GM18870 (cell line): Measurements from ENCODE around the gene TADA2A.
"Not testable (repeated sequence)": the region's sequence is repeated elsewhere in the genome, so short reads cannot be mapped to it uniquely, and the experiment has no call there.

Experiments
- ATAC-seq: cut with Tn5 transposase; IDR thresholded peaks from one replicate; pipeline ENCODE4 v1.9.1; 2021; ENCODE audit warnings: moderate library complexity; ENCODE audit not compliant: unreplicated experiment

The TADA2A gene

DNA sequence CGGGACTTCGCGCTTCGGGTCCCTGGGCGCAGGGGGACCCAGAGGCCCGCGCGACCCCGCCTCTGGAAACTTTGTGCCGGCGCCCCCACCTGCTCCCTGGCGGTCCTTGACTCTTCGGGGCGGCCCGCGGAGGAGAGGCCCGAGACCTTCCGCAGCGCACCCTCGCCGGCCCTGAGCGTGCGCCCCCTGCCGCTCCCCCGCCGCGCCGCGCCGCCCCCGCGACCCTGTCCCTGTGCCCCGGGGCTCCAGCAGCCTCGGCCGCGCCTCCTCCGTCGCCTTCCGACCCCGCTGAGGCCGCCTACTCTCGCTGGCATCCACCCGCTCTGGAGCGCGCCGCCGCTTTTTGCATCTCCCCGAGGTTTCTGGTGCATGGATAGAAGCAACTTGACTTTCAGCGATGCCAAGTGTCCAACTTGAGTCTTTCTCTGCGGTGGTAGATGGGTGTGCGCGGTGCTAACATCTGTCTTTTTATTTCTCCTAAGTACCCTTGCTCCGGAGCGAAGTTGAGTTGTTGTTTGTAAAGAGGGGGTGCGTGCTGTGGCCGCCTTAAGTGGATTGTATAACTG, 83.4 kb downstream of the TADA2A start:
- ATAC-seq = peak; percentile 13

DNA sequence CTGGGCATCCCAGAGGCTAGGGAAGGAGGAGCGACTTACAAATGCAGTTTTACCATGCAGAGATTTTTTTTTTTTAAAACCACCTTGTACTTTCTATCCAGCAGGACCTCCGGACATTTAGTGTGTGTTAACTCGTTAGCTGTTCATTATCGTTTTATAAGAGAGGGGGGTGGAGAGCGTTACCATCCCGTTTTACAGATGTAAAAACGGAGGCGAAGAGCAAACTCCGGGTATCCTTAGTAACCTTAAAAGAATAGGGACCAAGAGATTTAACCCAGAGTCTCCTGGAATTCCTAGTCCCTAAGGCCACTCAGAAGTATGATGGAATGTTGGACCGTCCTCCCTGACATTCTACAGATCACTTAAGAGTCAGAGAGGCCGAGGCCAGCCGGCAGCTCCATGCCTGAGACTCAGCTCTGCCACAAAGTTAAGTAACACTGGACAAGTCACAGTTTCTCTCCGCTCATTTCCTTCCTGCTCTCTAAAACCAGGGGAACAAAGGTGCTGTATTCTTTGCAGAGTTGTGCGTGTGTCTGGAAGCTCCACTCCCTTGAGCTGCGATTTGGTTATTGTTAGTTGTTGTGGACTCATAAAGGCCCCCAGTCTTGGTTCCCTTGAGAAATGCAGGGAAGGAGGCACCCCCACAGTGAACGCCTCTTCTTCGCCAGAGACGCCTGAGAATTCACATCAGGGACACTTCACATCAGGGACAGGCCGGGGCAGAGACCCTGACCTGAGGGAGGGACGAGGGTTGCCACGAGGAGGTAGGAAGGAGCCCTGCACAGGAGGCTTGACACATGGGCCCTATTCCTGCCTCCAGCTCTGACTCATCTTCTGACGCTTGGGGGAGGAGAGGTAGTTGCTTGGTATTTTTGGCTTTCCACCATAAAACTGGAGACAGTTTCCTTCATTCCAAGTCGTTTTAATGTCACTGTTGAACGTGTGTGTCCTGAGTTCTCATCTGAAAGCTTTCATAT, 84.2 kb downstream of the TADA2A start:
- ATAC-seq = no peak

DNA sequence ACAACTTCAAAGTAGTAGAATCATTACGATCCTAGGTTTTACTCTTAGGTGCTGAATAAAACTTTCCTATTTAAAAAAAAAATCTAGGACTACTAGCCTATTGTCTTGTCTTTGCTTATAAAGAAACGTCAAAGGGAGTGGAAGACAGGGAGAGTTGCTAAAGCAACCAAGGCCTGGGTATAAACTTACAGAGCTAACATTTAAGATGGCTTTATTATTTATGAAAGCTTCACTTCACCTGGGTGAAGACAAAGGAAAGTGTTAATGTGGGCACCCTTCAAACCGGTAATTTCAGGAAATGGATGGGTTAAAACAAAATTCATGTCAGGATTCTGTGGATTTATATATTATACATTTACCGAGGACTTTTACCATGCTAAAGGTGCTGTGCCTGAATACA, 85.5 kb downstream of the TADA2A start:
- ATAC-seq = no peak

DNA sequence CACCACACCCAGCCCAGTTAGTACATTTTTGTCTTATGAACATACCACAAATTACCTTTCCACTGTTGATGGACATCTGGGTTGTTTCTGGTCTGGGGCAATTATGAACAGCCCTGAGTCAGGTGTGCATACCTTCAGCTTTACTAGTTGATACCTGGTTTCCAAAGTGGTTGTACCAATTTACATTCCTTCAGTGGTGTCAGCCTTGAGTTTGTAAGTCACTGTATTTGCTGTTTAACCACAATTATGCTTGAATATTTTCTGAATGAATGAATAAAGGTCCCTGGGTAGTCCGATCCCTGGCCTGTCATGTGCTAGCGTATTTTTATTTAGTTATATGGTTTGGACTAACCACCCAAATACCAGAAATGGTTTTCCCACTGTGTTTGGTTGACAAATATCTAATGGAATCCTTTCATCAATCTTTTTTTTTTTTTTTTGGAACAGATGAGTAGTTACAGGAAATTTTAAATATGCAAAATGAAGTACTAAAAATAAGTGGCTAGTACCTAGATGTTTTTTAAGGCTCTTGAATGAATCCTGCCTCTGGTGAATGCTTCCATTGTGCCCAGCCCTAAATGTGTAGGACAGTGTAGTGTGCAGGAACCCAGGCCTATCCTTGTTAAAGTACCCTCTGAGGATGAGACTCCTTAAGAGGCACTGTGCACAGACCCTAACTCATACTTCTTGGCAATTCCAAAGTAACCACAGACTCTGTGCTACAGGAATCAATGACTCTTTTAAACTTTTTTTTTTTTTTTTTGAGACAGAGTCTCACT, 86.8 kb downstream of the TADA2A start:
- ATAC-seq = no peak

DNA sequence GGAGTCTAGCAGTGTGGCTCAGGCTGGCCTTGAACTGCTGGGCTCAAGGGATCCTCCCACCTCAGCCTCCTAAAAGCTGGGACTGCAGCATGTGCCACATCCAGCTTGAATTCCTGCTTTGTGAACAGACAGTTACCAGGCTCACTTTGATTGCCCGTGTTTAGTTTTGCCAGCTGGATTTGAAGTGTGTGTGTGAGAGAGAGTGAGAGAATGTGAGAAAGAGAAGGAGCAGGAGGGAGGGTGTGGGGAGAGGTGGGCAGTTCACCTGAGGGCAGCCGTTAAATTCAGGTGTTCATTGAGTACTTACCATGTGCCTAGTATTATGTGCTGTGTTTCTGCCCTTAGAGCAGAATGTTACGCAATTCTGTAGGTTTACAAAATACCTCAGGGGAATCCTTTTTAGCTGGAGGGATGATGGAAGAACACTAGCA, 87.7 kb downstream of the TADA2A start:
- ATAC-seq = no peak

DNA sequence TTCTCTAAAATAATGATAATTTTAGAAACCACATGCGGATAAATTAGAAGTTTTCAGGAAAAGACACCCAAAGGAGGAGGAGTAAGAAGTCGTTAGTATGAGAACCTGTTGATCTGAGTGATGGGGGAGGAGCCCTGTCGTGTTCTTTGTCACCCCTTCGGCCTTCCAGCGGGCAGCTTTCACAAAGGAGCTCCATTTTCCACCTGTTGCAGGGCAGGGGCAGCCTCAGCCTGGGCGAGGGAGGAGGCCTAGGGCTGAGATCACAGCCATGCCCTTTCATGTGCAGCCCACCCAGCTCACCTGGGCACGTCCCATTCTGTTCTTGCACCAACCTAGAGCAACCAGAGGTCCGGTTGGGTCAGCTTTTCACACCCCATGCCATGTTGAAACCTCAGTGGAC, 88.3 kb downstream of the TADA2A start:
- no peak for ATAC-seq

DNA sequence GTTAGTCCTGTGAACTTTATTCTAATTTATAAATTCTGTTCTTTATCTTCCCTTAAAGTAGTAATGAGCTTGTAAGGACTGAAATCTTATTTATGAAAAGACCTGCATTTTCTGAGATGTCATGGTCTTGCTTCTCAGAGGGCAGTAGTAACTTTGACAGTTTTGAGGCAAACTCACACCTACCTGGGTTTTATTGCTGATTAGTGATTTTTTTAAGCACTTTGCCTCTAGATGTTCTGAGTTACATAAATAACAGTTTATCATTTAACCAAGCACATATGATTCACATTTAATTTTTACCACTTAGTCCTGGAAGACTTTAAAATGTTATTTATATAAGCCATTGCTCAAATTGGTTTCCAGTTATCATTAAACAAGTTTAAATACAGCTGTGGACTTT, 93.7 kb downstream of the TADA2A start:
- no peak for ATAC-seq

DNA sequence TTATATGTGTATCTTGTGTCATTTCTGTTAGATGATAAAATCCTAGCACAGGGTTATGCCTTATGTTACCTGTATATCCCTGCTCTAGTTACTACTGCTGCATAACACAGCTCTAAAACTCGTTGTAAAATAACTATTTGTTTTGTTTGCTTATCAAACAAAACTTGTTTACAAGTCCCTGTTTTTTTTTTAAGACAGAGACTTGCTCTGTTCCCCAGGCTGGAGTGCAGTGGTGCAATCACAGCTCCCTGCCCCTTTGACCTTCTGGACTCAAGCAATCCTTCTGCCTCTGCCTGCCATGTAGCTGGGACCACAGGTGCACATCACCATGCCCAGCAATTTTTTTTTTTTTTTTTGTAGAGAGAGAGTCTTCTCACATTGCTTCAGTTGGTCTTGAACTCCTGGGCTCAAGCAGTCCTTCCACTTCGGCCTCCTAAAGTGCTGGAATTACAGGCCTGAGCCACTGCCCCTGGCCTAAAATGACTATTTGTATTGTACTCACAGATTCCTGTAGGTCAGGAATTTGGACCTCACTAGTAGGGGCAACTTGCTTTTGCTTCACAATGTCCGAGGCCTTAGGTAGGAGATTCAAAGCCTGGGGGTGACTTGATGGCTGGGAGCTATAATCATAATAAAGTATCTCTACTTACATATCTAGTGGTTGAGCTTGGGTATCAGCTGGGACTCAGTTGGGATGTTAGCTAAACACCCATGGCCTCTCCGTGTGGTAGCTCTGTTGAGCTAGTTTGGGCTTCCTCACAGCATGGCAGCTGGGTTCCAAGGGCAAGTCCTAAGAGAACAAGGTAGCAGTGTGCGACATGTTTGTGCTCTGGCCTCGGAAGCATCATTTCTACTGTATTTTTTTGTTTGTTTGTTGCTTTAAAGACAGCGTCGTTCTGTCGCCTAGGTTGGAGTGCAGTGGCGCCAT, 95.6 kb downstream of the TADA2A start:
- no peak for ATAC-seq

DNA sequence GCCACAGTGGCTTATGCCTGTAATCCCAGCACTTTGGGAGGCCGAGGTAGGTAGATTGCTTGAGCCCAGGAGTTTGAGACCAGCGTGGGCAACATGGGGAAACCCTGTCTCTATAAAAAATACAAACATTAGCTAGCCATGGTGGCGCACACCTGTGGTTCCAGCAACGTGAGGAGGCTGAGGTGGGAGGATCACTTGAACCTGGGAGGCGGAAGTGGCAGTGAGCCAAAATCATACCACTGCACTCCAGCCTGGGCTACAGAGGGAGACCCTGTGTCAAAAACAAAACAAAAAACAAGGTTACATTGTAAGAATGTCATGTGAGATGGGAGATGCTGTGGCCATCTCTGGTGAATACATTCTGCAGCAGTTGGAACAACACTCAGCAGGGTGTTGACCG, 96.5 kb downstream of the TADA2A start:
- no peak for ATAC-seq

DNA sequence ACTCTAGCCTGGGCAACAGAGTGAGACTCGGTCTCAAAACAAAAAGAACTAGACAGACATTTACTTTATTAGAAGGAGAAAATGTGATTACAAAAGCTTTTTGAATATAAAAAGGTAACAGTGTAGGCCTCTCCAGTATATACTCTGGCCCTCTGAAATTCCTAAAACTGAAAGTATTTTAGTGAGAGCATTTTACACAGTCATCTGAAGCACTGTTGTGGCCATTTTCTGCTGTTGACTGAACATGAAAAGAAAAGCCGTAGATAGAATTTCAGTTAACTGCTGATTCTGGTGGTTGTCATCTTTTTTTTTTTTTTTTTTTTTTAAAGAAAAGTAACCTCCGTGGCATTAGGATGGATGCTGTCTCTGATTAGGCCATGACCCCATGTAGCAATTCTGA, 98.6 kb downstream of the TADA2A start:
- ATAC-seq = no peak

DNA sequence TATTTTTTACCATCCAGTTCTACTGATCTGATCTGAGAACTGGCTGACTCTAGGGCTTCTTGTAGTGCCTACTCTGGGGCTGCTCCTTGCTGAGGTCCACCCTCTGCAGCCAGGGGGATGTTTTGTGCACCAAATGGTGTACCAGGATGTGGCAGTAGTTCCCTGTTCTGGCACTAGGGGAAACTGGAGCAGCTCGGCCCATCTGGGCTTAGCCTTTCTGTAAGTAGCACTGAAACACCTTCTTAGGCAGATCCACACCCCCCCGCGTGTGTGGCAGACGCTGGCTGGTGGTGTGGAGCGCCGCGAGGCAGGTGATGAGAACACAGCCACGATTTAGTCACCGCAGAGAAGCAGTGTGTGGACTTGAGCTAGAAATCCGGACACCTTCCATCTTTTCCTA, 100.0 kb downstream of the TADA2A start:
- ATAC-seq = no peak

DNA sequence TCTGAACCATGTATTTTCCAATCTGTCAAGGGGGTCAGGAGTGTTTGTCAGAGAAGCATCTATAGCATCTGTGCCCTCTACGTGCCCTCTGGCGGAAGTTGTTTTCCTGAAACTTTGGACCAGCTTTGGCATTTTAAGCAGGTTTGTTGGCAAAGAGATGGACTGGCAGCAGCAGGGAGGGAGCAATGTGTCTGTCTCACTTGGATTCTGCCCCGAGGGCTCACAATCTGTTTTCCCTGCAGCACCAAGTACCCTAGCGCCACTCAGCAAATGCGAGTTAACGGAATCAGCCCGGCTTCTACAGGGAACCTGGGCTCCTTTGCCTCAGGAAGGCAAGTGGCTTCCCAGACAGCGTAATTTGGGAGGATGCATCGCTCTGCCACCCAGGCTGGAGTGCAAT, 100.4 kb downstream of the TADA2A start:
- ATAC-seq = no peak

DNA sequence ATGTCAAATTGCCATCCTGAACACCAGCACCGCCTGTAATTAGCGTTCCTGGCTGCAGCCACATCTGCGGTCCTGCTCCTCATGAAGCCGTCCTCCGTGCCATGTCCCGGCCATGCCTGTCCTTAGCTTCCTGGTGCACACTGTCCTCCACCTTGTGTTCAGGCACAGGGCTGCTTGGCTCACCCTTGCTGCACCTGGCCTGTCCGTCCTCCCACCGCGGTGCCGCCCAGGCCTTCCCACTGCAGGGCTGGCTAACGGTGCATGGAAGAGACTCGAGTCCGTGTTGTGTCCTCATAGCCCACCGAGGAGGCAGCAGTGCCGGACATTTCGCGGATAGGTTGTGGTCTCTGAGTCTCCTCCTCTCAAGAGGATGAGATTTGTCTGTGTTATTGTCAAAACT, 103.4 kb downstream of the TADA2A start:
- ATAC-seq = no peak

DNA sequence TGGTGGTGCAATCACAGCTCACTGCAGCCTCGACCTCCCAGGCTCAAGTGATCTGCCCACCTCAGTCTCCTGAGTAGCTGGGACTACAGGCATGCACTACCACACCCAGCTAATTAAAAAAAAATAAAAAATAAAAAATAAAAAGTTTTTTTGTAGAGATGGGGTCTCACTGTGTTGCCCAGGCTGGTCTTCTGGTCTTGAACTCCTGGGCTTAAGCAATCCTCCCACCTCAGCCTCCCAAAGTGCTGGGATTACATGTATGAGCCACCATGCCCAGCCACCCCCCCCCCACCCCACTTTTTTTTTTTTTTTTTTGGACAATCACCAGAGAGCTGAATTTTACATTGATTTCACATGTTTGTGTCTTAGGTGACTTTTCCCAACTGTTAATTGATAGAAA, 105.0 kb downstream of the TADA2A start:
- ATAC-seq = not testable (repeated sequence)

DNA sequence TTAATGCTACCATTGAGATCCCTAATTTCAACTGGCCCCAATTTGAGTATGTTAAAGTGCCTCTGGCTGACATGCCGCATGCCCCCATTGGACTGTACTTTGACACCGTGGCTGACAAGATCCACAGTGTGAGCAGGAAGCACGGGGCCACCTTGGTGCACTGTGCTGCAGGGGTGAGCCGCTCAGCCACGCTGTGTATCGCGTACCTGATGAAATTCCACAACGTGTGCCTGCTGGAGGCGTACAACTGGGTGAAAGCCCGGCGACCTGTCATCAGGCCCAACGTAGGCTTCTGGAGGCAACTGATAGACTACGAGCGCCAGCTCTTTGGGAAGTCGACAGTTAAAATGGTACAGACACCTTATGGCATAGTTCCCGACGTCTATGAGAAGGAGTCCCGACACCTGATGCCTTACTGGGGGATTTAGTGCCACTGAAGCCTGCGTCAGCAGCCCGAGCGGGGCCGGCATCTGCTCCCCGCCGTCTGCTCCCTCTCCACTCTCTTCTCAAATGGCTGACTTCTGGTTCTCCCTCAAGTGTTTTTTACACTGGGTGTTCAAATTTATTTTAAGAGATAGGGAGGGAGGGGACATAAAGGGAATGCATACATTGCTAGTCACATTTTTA, 105.9 kb downstream of the TADA2A start:
- ATAC-seq = no peak

DNA sequence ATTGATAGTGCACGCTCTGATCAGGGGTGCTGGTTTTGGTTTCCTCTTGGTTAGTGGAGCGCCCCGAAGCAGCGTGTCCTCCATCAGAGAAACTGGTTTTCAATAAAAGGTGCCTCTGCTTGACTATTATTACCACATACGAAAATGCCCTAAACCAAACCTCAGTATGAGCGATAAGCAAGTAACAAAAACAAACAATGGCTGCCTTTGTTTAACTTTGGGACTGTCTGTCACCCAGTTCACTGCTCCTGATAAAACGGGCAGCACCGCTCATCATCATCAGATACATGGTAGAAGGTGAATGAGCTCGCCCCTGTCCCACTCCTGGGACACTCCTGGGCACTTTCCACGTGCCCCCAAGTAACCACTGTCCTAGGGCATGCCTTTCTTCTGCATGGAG, 107.0 kb downstream of the TADA2A start:
- no peak for ATAC-seq

DNA sequence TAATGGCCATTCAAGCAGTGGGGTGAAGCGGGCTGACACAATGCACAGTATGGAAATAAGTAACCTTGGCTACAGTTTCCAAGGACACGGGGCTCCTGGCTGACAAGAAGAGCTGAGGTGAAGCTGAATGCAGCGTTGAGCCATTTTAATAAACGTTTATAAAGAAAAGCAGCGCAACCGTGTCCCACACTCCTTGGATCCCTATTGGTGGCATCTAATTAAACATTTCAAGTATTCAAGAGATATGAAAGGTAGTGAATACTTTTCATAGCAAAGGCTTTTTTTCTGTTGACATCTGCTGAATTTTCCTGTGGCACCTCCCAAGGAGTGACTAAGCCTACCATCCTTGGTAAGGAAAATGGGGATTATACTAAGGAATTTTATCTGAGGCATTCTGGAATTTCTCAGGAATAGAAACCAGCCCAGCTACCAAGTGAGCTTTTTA, 109.5 kb downstream of the TADA2A start:
- no peak for ATAC-seq

DNA sequence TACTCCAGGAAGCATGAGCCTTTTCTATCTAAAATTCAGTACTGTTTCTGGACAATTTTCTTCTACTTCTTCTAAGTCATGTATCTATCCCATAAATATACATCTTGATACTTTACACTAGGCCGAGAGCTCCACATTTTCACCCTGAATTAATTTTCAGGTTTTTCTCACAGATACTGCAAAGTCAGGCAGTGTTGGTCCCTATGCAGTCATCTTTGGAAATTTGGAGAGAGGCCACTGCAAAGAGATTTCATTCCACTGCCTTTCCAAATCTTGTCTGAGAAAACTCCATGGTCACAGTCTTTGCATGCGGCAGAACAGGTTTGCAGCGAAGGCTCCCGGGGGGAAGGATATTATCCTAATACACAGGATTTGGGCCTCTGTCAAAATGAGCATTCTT, 111.2 kb downstream of the TADA2A start:
- ATAC-seq = no peak

DNA sequence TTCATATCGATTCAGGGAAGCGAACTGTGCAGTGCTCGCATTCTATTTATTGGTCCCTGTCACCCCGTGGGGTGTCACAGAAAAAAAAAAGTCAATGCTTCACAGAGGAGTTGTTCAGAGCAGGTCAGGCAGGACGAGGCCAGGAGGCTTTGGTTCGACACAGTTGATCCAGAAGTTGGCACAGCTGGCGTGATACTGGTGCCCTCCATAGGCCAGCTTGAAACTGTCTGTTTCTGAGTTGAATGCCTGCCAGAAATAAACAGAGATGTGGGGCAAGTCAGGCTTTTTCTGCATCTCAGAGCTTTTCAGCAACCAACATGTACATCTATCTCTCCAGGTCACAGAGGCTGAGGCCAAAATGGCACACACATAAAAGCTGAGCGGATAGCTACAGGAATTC, 112.1 kb downstream of the TADA2A start:
- no peak for ATAC-seq
